ENCODE measurements around the gene ACSM5.
"Not testable (repeated sequence)": the region's sequence is repeated elsewhere in the genome, so short reads cannot be mapped to it uniquely, and the experiment has no call there.

Gene ACSM5

GRCh38 chr16:20397468-20398074 is 11.8 kb upstream of the ACSM5 start:
- no peak for DNase-seq

- DNase-seq = no peak
Measured at GRCh38 chr16:20398603-20399002, 10.7 kb upstream of the ACSM5 start.

GRCh38 chr16:20399185-20399584 is 10.1 kb upstream of the ACSM5 start:
- no peak for DNase-seq

GRCh38 chr16:20401066-20401465 is 8.3 kb upstream of the ACSM5 start:
- no peak for DNase-seq

- no peak for DNase-seq
Measured at GRCh38 chr16:20401475-20402016, 7.8 kb upstream of the ACSM5 start.

GRCh38 chr16:20402651-20403050 is 6.7 kb upstream of the ACSM5 start:
- no peak for DNase-seq

GRCh38 chr16:20404637-20405036 is 4.7 kb upstream of the ACSM5 start, which contains the start of gene PDILT:
Gene PDILT (minus strand): TSS chr16:20404737. CDS start chr16:20399300, 5,437 bp downstream.
- no peak for DNase-seq

GRCh38 chr16:20410121-20410723 is 888 bp downstream of the ACSM5 start:
- no peak for DNase-seq

GRCh38 chr16:20411055-20411454 is 1.7 kb downstream of the ACSM5 start:
- DNase-seq = no peak

GRCh38 chr16:20415541-20415940 is 6.2 kb downstream of the ACSM5 start:
- no peak for DNase-seq

GRCh38 chr16:20419093-20419492 is 9.8 kb downstream of the ACSM5 start:
- not testable (repeated sequence) for DNase-seq

GRCh38 chr16:20421748-20422147 is 12.4 kb downstream of the ACSM5 start:
- not testable (repeated sequence) for DNase-seq

- not testable (repeated sequence) for DNase-seq
Measured at GRCh38 chr16:20423772-20424128, 14.4 kb downstream of the ACSM5 start.

- no peak for DNase-seq
Measured at GRCh38 chr16:20424129-20424866, 15.0 kb downstream of the ACSM5 start.

GRCh38 chr16:20427401-20427797 is 18.1 kb downstream of the ACSM5 start:
- not testable (repeated sequence) for DNase-seq

- not testable (repeated sequence) for DNase-seq
Measured at GRCh38 chr16:20429499-20429898, 20.2 kb downstream of the ACSM5 start.

GRCh38 chr16:20430480-20430879 is 21.1 kb downstream of the ACSM5 start:
- not testable (repeated sequence) for DNase-seq

- DNase-seq = no peak
Measured at GRCh38 chr16:20430948-20431347, 21.6 kb downstream of the ACSM5 start.

GRCh38 chr16:20438950-20439349 is 29.6 kb downstream of the ACSM5 start:
- DNase-seq = not testable (repeated sequence)

GRCh38 chr16:20439820-20440231 is 30.5 kb downstream of the ACSM5 start:
- DNase-seq = peak in 2 of 56 donors; percentile 1

- not testable (repeated sequence) for DNase-seq
Measured at GRCh38 chr16:20440731-20441130, 31.4 kb downstream of the ACSM5 start.

- DNase-seq = no peak
Measured at GRCh38 chr16:20441191-20441590, 31.9 kb downstream of the ACSM5 start.

Data from amygdala (tissue), 56 donors.